GM06990 (cell line): ENCODE measurements around the gene PLA2G2E.

Experiments
- DNase-seq: peaks from one replicate; pipeline ENCODE4 v3.0.0-alpha.2; 2011; ENCODE audit not compliant: insufficient read length; ENCODE audit errors: extremely low read depth
- H3K27me3 ChIP-seq: replicated peaks from 2 replicates; pipeline ENCODE4 v1.6.0; 2011; ENCODE audit warnings: low read length; ENCODE audit not compliant: control insufficient read depth, insufficient read depth
- H3K36me3 ChIP-seq: 2 replicates; pipeline ENCODE4 v1.5.1; 2011; ENCODE audit warnings: low read length; ENCODE audit not compliant: control insufficient read depth, insufficient read depth
- H3K4me3 ChIP-seq: replicated peaks from 2 replicates; pipeline ENCODE4 v1.5.1; 2011; ENCODE audit warnings: low read depth, mild to moderate bottlenecking, control low read depth, low read length
- CTCF ChIP-seq: IDR thresholded peaks from 2 replicates; pipeline ENCODE4 v1.5.1; 2011; ENCODE audit warnings: low read length, control low read depth, mild to moderate bottlenecking, inconsistent platforms; ENCODE audit not compliant: insufficient read depth, poor library complexity, severe bottlenecking

The PLA2G2E gene

GRCh38 chr1:19946971-19947370 lies 23.6 kb upstream of the PLA2G2E start:
- Histone ChIP-seq H3K27me3 (no peaks in the 10 kb centered on the region), H3K36me3 (no peaks in the 10 kb centered on the region), H3K4me3 (no peak overlapping the region)
- TF ChIP-seq CTCF = no peak
- no peak for DNase-seq

GRCh38 chr1:19946331-19946751 lies 22.9 kb upstream of the PLA2G2E start:
- H3K27me3 ChIP-seq = no peaks in the 10 kb centered on the region
- no peak overlapping the region for H3K4me3 ChIP-seq
- no peaks in the 10 kb centered on the region for H3K36me3 ChIP-seq
- no peak for DNase-seq
- no peak for TF ChIP-seq CTCF

GRCh38 chr1:19945914-19946313 lies 22.5 kb upstream of the PLA2G2E start:
- TF ChIP-seq CTCF = no peak
- no peaks in the 10 kb centered on the region for H3K36me3 ChIP-seq
- H3K4me3 ChIP-seq = no peak overlapping the region
- DNase-seq = no peak
- no peaks in the 10 kb centered on the region for H3K27me3 ChIP-seq

GRCh38 chr1:19942657-19943056 lies 19.2 kb upstream of the PLA2G2E start:
- DNase-seq = no peak
- H3K27me3 ChIP-seq = no peaks in the 10 kb centered on the region
- TF ChIP-seq CTCF = no peak
- no peaks in the 10 kb centered on the region for H3K36me3 ChIP-seq
- H3K4me3 ChIP-seq = no peak overlapping the region

GRCh38 chr1:19942088-19942487 lies 18.7 kb upstream of the PLA2G2E start:
- H3K36me3 ChIP-seq = no peaks in the 10 kb centered on the region
- H3K4me3 ChIP-seq = no peak overlapping the region
- no peak for DNase-seq
- TF ChIP-seq CTCF = no peak
- H3K27me3 ChIP-seq = no peaks in the 10 kb centered on the region

GRCh38 chr1:19941206-19941568 lies 17.8 kb upstream of the PLA2G2E start:
- H3K36me3 ChIP-seq = no peaks in the 10 kb centered on the region
- no peaks in the 10 kb centered on the region; the same call in 1 of the 2 replicates for H3K27me3 ChIP-seq
- no peak overlapping the region for H3K4me3 ChIP-seq
- TF ChIP-seq CTCF = no peak
- no peak for DNase-seq
